ENCODE measurements around the gene MAK. TPM values are rescaled to one million over a fixed set of nuclear protein-coding genes. Genes with fewer than 3 reads are reported as not detected.
"Not testable (repeated sequence)": the region's sequence is repeated elsewhere in the genome, so short reads cannot be mapped to it uniquely, and the experiment has no call there.

The MAK gene, protein sequence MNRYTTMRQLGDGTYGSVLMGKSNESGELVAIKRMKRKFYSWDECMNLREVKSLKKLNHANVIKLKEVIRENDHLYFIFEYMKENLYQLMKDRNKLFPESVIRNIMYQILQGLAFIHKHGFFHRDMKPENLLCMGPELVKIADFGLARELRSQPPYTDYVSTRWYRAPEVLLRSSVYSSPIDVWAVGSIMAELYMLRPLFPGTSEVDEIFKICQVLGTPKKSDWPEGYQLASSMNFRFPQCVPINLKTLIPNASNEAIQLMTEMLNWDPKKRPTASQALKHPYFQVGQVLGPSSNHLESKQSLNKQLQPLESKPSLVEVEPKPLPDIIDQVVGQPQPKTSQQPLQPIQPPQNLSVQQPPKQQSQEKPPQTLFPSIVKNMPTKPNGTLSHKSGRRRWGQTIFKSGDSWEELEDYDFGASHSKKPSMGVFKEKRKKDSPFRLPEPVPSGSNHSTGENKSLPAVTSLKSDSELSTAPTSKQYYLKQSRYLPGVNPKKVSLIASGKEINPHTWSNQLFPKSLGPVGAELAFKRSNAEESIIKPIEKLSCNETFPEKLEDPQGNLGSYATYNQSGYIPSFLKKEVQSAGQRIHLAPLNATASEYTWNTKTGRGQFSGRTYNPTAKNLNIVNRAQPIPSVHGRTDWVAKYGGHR
- 0.13 TPM in 1 of 2 replicates, not detected in the other for total RNA-seq (2014; rRNA removed; shearing (Covaris generic); ENCODE audit: low replicate concordance)

DNA sequence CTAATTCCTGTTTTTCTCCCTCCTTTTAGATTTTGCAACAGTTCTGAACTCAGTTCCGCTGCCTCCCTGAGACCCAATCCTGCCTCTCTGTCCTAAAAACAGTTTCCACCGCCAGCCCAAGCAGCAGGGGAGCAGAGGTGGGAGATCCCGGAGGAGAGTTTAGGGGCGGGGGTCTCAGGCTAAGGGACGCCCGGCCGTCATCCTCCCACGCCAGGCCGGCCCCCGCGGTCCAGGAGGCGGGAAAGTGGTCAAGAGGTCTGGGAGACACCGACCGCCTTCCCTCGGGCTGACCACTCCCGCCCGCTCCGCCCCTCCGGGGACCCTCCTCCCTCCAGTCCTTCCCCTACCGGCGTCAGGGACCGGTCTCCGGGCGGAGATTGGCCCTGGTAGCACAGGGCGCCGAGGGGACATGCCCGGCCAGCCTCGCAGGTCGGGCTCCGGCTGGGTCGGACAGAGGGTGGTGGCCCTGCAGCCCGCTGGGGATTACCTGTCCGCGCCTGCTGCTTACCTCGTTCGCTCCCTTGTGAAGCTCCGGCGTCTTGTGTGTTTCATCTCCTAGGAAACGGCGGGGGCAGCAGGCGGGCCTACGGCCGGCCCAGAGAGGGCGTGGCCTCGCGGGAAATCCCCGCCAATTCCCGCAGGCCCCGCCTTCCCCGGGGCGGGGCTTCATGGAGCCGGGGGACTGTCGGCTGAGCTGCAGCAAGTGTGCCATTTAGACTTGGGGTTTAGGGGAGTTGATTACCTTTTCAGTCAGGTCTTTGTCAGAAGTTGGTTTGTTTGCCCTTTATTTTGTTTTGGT lies at the start of gene MAK:
Gene MAK, minus strand, starts transcription at position 545 of the 799 bp plus-strand sequence. CDS start 7,891 bp downstream, outside the sequence.
- Histone ChIP-seq H3K27me3 (peaks cover 71% of the 10 kb centered on the region), H3K4me3 (peak within 1 kb of the TSS; percentile 59), H3K36me3 (no peaks in the 10 kb centered on the region), H3K9me3 (peaks cover under 1% of the 10 kb centered on the region)
- peak; percentile 86 for DNase-seq

DNA sequence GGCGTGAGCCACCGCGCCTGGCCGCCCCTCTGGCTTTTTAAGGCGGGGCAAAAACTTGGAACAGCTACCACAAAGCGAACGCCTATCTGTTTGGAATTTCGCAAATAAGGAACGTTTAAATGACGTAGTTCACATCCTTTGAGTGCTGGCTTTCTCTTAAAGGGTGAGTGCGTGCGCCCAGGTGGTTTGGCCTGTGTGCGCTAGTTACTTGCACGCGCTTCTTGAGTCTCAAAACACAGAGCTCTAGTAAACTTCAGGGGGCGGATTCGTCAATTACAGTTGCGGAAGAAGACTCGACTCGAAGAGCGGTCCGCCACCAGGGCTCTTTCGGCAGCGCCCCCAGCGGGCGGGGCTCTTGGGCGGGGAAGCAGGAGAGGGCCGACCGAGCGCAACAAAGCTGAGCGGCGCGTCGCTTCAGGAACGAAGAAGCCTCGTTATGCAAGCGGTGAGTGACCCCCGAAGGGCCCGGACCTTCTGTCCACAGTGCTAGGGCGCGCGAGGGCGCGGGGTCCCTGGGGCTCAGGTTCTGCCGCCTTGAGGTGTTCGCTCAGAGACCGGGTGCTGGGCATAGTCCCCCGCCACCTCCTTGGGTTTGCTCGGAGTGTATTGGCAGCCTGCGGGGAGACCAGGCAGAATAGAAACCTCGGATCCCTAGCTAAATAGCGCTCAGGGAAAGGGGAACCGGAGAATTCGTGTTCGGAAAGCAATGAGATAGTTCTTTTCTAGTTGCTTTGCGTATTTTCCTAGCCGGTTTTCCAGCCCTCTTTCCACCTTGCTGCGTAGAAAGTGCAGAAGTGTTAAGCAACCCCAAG lies 48.6 kb upstream of the MAK start, which contains the start of gene SYCP2L:
Gene SYCP2L, plus strand, starts transcription at position 362 of the 812 bp plus-strand sequence. Its CDS starts 75 bp downstream, at position 437.
- peaks cover 8% of the 10 kb centered on the region for H3K9me3 ChIP-seq
- H3K4me3 ChIP-seq, result peak within 1 kb of the TSS; percentile 70
- DNase-seq, result peak; percentile 93
- peaks cover 8% of the 10 kb centered on the region; the same call in 1 of the 2 replicates for H3K27me3 ChIP-seq
- H3K36me3 ChIP-seq, result no peaks in the 10 kb centered on the region

DNA sequence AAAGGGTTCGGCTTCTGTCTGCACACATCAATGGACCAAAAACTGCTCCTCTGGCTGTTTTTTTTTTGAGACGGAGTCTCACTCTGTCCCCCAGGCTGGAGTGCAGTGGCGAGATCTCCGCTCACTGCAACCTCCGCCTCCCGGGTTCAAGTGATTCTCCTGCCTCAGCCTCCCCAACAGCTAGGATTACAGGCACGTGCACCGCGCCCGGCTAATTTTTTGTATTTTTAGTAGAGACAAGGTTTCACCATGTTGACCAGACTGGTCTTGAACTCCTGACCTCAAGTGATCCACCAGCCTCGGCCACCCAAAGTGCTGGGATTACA lies 48.0 kb upstream of the MAK start:
- not testable (repeated sequence) for DNase-seq, H3K9me3 ChIP-seq, H3K36me3 ChIP-seq, H3K27me3 ChIP-seq
- peak overlapping the region; percentile 70 for H3K4me3 ChIP-seq

DNA sequence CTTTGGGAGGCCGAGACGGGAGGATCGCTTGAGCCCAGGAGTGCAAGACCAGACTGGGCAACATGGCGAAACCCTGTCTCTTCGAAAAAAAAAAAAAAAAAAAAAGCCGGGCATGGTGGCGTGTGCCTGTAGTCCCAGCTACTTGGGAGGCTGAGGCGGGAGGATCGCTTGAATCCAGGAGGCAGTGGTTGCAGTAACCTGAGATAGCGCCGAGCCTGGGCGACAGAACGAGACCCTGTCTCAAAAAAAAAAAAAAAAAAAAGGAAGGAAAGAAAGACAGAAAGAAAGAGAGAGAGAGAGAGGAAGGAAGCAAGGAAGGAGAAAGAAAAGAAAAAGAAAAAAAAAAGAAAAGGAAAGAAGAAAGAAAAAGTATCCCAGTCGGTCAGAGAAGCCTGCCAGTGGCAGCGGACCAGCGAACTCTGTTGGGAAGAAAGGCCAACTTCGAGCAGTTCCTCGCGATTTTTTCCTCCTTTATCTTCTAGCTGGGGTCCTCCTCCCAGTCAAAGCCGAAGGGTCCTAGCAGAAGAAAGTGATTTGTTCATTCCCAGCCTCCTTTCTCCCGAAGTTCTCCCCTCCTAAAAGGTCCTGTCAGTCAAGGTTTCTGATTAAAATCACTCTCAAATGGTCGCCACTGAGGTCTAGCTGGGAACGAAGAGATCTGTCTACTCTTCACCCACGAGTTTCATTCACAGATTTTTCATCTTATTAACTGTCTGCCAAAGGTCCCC lies 46.1 kb upstream of the MAK start:
- Histone ChIP-seq H3K36me3 (no peaks in the 10 kb centered on the region), H3K27me3 (peaks cover 8% of the 10 kb centered on the region; the same call in 1 of the 2 replicates), H3K9me3 (no peaks in the 10 kb centered on the region)

DNA sequence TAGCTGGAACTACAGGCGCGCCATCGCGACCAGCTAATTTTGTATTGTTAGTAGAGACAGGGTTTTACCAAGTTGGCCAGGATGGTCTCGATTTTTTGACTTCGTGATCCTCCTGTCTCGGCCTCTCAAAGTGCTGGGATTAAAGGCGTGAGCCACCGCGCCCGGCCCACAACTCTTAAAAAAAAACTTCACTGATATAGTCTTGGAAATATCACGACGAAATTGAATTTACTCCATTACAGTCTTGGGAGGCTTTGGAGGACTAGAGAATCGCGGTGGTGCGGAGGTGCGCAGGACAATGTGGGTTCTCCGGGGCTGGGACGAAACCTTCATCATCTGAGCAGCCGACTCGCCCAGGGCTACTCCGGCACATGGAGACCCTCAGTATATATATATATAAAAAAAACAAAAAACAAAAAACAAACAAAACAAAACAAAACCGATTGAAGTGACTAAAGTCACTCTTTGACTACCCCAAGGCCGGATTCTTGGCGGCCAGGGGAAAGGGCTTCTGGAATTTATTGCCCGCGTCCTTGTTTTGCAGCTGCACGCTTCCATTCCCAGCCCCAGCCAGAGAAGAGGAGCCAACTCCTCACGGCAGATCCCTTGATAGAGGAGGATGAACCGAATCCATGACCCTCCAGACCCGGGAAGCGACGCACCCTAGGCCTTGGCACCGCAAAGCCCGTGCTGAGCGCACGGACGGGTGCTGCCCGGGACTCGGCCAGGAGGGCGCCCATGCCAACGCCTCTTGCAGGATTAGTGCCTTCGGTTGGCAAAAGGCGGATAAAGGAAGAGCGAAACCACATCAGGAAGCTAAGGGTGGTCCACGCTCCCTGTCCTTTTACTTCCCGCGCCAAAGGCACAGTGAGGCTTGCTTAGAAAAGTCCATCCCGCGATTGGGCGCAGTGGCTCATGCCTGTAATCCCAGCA lies 45.2 kb upstream of the MAK start:
- H3K4me3 ChIP-seq, result no peak overlapping the region
- H3K27me3 ChIP-seq, result peaks cover 8% of the 10 kb centered on the region; the same call in 1 of the 2 replicates
- DNase-seq, result no peak

More for the DNA sequence above, 46.1 kb upstream of the MAK start:
- no peak for DNase-seq
- H3K4me3 ChIP-seq, result no peak overlapping the region

DNA sequence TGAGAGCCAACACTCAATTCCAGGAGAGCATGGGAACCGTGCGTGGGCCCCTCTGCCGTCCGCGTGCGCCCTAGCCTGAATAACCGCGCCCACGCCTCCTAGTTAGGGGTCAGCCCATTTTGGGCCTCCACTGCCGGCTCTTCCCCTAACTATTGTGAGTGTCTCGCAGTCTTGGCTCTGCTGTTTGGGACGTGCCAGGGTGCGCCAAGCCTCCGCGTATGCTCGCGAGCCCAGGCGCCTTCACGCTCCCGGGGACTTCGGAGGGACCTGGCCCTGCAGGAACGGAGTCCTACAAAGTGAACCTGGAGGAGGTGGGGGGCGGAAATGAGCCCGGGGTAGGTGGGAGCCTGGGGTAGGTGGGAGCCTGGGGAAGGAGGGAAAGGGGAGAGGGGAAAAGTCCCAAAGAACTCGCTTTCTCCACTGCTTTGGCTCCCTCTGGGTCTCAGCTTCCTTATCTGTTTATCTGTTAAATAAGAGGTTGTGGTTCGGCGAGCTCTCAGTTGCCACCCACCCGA lies 44.4 kb upstream of the MAK start:
- no peaks in the 10 kb centered on the region for H3K36me3 ChIP-seq
- no peaks in the 10 kb centered on the region for H3K9me3 ChIP-seq
- DNase-seq, result no peak
- H3K4me3 ChIP-seq, result no peak overlapping the region
- peaks cover 8% of the 10 kb centered on the region; the same call in 1 of the 2 replicates for H3K27me3 ChIP-seq

More for the DNA sequence above, 45.2 kb upstream of the MAK start:
- H3K36me3 ChIP-seq, result no peaks in the 10 kb centered on the region
- no peaks in the 10 kb centered on the region for H3K9me3 ChIP-seq

DNA sequence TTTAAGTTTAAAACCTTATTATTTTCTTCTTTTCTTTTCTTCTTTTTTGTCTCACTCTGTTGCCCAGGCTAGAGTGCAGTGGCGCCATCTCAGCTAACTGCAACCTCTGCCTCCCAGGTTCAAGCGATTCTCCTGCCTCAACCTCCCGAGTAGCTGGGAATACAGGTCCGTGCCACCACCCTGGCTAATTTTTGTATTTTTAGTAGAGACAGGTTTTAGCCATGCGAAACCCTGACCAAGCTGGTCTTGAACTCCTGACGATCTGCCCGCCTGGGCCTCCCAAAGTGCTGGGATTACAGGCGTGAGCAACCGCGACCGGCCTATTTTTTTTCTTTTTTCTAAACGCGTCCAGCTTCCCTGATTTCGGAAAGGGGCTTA lies 43.9 kb upstream of the MAK start:
- H3K4me3 ChIP-seq, H3K27me3 ChIP-seq, H3K36me3 ChIP-seq, H3K9me3 ChIP-seq, DNase-seq: not testable (repeated sequence)

DNA sequence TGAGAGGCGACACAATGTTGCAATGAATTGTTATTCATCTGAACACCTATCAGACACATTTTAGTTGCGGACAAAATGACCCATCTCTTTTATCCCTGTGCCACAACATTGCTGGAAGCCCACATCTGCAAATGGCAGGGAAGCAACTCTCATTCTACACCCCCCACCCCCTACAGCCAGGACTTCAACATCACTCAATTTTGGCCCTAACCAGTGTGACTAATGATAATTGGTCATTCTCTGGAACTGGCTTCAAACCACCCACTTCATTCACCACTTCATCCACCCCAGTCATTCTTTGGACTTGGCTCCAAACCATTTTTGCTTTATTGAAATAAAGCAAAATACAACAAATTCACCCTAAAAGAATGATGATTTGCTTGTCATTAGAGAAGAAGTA lies 42.0 kb upstream of the MAK start:
- Histone ChIP-seq H3K9me3 (no peaks in the 10 kb centered on the region), H3K36me3 (no peaks in the 10 kb centered on the region), H3K27me3 (peaks cover 8% of the 10 kb centered on the region; the same call in 1 of the 2 replicates), H3K4me3 (no peak overlapping the region)
- peak; percentile 68 for DNase-seq

DNA sequence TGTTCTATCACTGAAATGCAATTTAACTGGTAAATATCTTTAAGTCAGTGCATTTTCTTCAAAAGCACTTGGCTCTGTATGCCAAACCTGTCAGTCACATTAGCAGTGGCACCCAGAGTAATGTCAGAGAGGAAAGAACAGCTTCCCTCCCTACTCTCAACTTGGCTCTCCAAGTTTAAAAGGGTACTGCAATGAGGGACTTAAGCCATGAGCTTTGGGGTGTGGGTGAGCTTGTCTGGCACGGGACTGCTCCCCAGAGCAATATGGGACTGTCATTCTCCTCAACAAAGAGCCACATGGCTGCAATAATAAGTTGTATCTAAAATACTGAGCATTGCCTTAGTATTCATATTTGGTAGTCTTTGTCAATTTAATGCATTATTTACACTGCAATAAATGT lies 39.5 kb upstream of the MAK start:
- Histone ChIP-seq H3K9me3 (no peaks in the 10 kb centered on the region), H3K36me3 (no peaks in the 10 kb centered on the region), H3K27me3 (no peaks in the 10 kb centered on the region; the same call in 1 of the 2 replicates), H3K4me3 (no peak overlapping the region)
- DNase-seq, result no peak

DNA sequence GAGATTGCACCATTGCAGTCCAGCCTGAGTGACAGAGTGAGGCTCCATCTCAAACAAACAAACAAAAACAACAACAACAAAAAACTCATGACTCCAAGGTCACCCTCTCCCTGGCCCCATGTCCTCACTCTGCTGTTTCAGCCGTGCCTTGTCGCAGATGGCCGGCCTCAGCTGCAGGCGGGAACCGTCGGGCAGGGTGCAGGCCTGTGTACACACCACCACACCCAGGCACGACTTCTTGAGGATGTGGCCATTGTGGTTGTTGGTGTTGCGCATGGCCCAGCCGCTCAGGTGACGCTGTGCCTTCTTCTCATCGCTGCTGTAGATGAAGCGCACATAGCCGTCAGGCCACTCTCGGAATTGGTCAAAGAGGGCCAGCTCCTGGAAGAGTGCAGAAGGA lies 38.7 kb upstream of the MAK start:
- Histone ChIP-seq H3K36me3 (no peaks in the 10 kb centered on the region), H3K27me3 (no peaks in the 10 kb centered on the region; the same call in 1 of the 2 replicates), H3K9me3 (no peaks in the 10 kb centered on the region), H3K4me3 (no peak overlapping the region)
- DNase-seq, result no peak

DNA sequence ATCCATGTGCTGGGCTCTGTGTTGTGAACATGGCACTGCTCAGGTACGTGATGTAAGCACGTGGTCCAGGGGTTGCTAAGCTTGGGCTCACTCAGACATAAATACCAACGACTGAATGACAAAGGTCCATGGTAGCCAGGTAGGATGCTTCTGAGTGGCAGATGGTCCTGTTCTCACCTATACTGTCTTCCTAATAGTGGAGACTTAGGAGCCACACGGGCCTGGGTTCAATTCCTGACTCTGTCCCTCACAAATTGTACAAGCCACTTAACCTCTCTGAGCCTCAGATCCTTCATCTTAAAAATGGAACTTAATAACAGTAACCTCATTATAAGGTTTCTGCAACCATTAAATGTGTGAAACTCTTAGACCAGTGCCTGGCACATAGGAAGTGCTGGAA lies 36.7 kb upstream of the MAK start:
- DNase-seq, result no peak
- Histone ChIP-seq H3K9me3 (no peaks in the 10 kb centered on the region), H3K4me3 (no peak overlapping the region), H3K27me3 (no peaks in the 10 kb centered on the region; the same call in 1 of the 2 replicates), H3K36me3 (no peaks in the 10 kb centered on the region)

DNA sequence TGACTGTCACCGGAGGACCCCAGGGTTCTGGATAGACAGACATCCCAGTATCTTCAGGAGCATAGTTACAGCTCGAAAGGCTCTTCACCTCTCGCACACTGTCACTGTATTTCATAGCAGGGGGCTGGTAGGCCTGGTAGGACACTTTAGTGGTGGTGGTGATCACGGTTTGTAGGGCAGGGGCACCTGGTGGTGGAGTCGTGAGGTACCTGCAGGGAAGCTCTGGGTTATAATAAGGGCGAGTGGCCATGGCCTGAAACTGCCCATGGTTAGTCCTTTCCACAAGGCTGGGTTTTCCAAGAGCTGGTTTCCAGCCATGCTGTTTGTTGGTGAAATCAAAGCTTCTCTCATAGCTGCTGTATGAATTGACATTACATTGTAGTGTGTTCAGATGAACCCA lies 35.9 kb upstream of the MAK start:
- Histone ChIP-seq H3K9me3 (no peaks in the 10 kb centered on the region), H3K4me3 (no peak overlapping the region), H3K36me3 (no peaks in the 10 kb centered on the region), H3K27me3 (no peaks in the 10 kb centered on the region; the same call in 1 of the 2 replicates)
- no peak for DNase-seq

DNA sequence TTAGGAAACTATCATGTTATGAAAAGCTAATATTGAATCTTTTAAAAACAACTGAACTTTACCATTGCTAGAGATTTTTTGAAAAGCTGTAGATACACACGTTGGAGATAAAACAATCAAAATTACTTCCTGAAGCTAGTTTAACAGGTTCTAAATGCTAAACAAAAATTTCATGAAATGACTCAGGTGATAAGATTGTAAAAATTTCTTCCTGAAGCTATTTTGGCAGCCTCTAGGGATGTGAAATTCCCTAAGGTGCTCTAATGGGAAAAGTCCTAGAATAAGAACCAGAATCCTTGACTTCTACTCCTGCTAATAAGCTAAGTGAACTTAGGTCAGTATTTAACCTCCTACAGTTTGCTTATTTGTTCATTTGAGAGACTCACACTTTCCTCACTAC lies 35.0 kb upstream of the MAK start:
- DNase-seq, result no peak
- Histone ChIP-seq H3K27me3 (no peaks in the 10 kb centered on the region), H3K4me3 (no peak overlapping the region), H3K36me3 (no peaks in the 10 kb centered on the region), H3K9me3 (no peaks in the 10 kb centered on the region)

DNA sequence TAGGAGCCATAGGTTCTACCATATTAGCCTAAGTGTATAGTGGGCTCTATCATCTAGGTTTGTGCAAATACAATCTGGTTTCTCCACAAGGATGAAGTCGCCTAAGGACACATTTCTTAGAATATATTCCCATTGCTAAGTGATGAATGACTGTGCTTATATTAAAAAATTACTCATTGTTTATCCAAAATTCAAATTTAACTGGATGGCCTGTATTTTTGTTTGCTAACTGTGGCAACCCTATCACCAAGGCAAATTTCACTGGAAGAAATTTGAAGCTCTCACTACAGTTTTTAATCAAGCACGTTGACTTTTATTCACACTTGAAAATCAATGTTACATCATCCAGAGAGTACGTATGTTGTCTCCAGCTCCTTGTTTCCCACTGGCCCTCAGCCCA lies 29.6 kb upstream of the MAK start:
- DNase-seq, result no peak
- H3K27me3 ChIP-seq, result no peaks in the 10 kb centered on the region
- no peak overlapping the region for H3K4me3 ChIP-seq
- H3K9me3 ChIP-seq, result no peaks in the 10 kb centered on the region
- H3K36me3 ChIP-seq, result no peaks in the 10 kb centered on the region
